K562 (cell line): ENCODE measurements around the gene JPH2. TPM values are rescaled to one million over a fixed set of nuclear protein-coding genes. Genes with fewer than 3 reads are reported as not detected.

Experiments used
- ATAC-seq: fragments of 200-7000 bp; cut with Tn5 transposase; 3 replicates; pipeline ENCODE4 v1.9.1; 2020; ENCODE audit warnings: moderate library complexity
- BruUV-seq: library from RNA; stranded (reverse); fragments of 400-500 nt; replicated peaks from 2 replicates; lab custom pipeline; 2021; lab: Mats Ljungman, UMichigan
- CTCF ChIA-PET: fragments of 300-600 bp; formaldehyde crosslinking; extraction: SDS; loops from one replicate; lab custom pipeline; 2021; ENCODE audit warnings: low intra/inter-chr PET ratio; lab: Yijun Ruan, JAX
- POLR2A ChIA-PET: fragments of 300-600, 350-650 bp; sonication (Branson Sonifier 250); formaldehyde crosslinking; extraction: SDS; loops from one replicate; lab custom pipeline; 2021; ENCODE audit warnings: antibody characterized with exemption, inconsistent platforms; lab: Yijun Ruan, JAX
- DNase-seq, 4 experiments: peaks; one replicate each; pipeline versions ENCODE4 v3.0.0 to v3.0.0-alpha.2; 2011 to 2018; ENCODE audit warnings: low spot score in 3 of 4, mixed read lengths in 3 of 4; ENCODE audit errors: extremely low read depth in 1 of 4
- FAIRE-seq: peaks from 2 replicates; lab custom pipeline; 2011; peaks lifted over from hg19 to GRCh38; lab: Jason Lieb, UNC
- H2AFZ ChIP-seq: 2 replicates; pipeline ENCODE4 v1.6.0; 2011; ENCODE audit warnings: low read depth, low read length, control low read depth, inconsistent platforms
- H3K27ac ChIP-seq: fragments of 200-600 bp; 3 replicates; pipeline ENCODE4 v1.8.0; 2011; ENCODE audit warnings: low read depth, mild to moderate bottlenecking, control low read depth, inconsistent platforms, low read length, moderate library complexity, mixed read lengths; ENCODE audit errors: extremely low read depth
- H3K27me3 ChIP-seq, 2 experiments: fragments of 300-600 bp in 1 of 2; 2 replicates in 1 of 2; 3 replicates in 1 of 2; pipeline versions ENCODE4 v1.6.0 to v1.8.0; 2011; ENCODE audit warnings: inconsistent platforms in 2 of 2, low read length in 2 of 2, mild to moderate bottlenecking in 1 of 2, mixed read lengths in 1 of 2, moderate library complexity in 1 of 2; ENCODE audit not compliant: control insufficient read depth in 2 of 2, insufficient read depth in 2 of 2
- H3K36me3 ChIP-seq: fragments of 300-600 bp; 3 replicates; pipeline ENCODE4 v1.8.0; 2011; ENCODE audit warnings: mild to moderate bottlenecking, low read length, inconsistent platforms; ENCODE audit not compliant: control insufficient read depth, insufficient read depth
- H3K4me1 ChIP-seq, 2 experiments: fragments of 200-600 bp in 1 of 2; replicated peaks in 1 of 2; 2 replicates in 1 of 2; 3 replicates in 1 of 2; pipeline versions ENCODE4 v1.5.1 to v1.8.0; 2011; ENCODE audit warnings: inconsistent platforms in 2 of 2, low read length in 2 of 2, mild to moderate bottlenecking in 1 of 2, mixed read lengths in 1 of 2, moderate library complexity in 1 of 2; ENCODE audit not compliant: control insufficient read depth in 2 of 2, insufficient read depth in 2 of 2
- H3K4me2 ChIP-seq: 2 replicates; pipeline ENCODE4 v1.6.1; 2011; ENCODE audit warnings: low read length, control low read depth, inconsistent platforms, mixed read lengths; ENCODE audit not compliant: insufficient read depth
- H3K4me3 ChIP-seq: fragments of 200-600 bp; sonication (generic), shearing (Covaris generic); 2 replicates; pipeline ENCODE4 v1.5.1; 2016; ENCODE audit warnings: control low read depth, inconsistent platforms
- H3K79me2 ChIP-seq: fragments of 200-600 bp; 3 replicates; pipeline ENCODE4 v1.8.0; 2011; ENCODE audit warnings: low read length, inconsistent platforms; ENCODE audit not compliant: control insufficient read depth, insufficient read depth
- H3K9ac ChIP-seq, 2 experiments: 2 replicates each; pipeline versions ENCODE4 v1.6.0 to v1.6.1; 2011; ENCODE audit warnings: low read depth in 2 of 2, low read length in 2 of 2, control low read depth in 1 of 2, inconsistent platforms in 1 of 2, mild to moderate bottlenecking in 1 of 2, mixed read lengths in 1 of 2; ENCODE audit not compliant: insufficient read depth in 1 of 2
- H3K9me1 ChIP-seq: one replicate; pipeline ENCODE4 v1.6.0; 2011; ENCODE audit warnings: inconsistent platforms, mild to moderate bottlenecking, low read length, moderate library complexity; ENCODE audit not compliant: control insufficient read depth, insufficient read depth
- H3K9me3 ChIP-seq: replicated peaks from 2 replicates; pipeline ENCODE4 v1.5.1; 2011; ENCODE audit warnings: low read depth, low read length, inconsistent platforms; ENCODE audit not compliant: control insufficient read depth, insufficient read depth
- H4K20me1 ChIP-seq: replicated peaks from 2 replicates; pipeline ENCODE4 v1.6.1; 2011; ENCODE audit warnings: low read length, inconsistent platforms, mixed read lengths; ENCODE audit not compliant: control insufficient read depth, insufficient read depth
- CBX3 ChIP-seq, 2 experiments: IDR thresholded peaks; 1 replicate in 1 of 2; 2 replicates in 1 of 2; pipeline ENCODE4 v1.6.1; 2012; ENCODE audit warnings: inconsistent platforms in 2 of 2, low read length in 2 of 2, borderline replicate concordance in 1 of 2, control low read depth in 1 of 2
- CTBP1 ChIP-seq: fragments of 450-650 bp; IDR thresholded peaks from 2 replicates; pipeline ENCODE4 v1.6.1; 2016; ENCODE audit warnings: borderline replicate concordance
- DEAF1 ChIP-seq: fragments of 450-650 bp; formaldehyde crosslinking; IDR thresholded peaks from 2 replicates; pipeline ENCODE4 v1.4.0; 2020; ENCODE audit warnings: mild to moderate bottlenecking, moderate library complexity
- GTF2B ChIP-seq: IDR thresholded peaks from 2 replicates; pipeline ENCODE4 v1.6.1; 2011; ENCODE audit not compliant: insufficient read length; ENCODE audit errors: extremely low read depth
- HINFP ChIP-seq: fragments of 450-650 bp; conservative IDR thresholded peaks from 2 replicates; pipeline ENCODE4 v1.6.1; 2016; ENCODE audit warnings: missing genetic modification characterization, low read depth, mild to moderate bottlenecking, control low read depth, missing compliant biosample characterization
- MEF2D ChIP-seq: conservative IDR thresholded peaks from 2 replicates; pipeline ENCODE4 v1.6.1; 2016; ENCODE audit warnings: low read depth, missing genetic modification characterization, missing compliant biosample characterization
- SMAD1 ChIP-seq: fragments of 150-350 bp; IDR thresholded peaks from 2 replicates; pipeline ENCODE4 v1.6.1; 2014; ENCODE audit warnings: low read length, low read depth; ENCODE audit not compliant: partially characterized antibody
- SMARCA5 ChIP-seq: fragments of 450-650 bp; IDR thresholded peaks from 2 replicates; pipeline ENCODE4 v1.6.1; 2016
- SPI1 ChIP-seq: IDR thresholded peaks from 2 replicates; pipeline ENCODE4 v1.6.1; 2011; ENCODE audit warnings: low read depth, low read length, control low read depth, borderline replicate concordance
- TSC22D4 ChIP-seq: fragments of 450-650 bp; IDR thresholded peaks from 2 replicates; pipeline ENCODE4 v1.6.1; 2016; ENCODE audit warnings: missing genetic modification characterization, missing biosample characterization, control low read depth
- ZFP30 ChIP-seq: fragments of 250-450 bp; sonication (Bioruptor Pico); IDR thresholded peaks from 2 replicates; pipeline ENCODE4 v1.8.0; 2022; ENCODE audit warnings: moderate library complexity, mild to moderate bottlenecking, inconsistent platforms, borderline replicate concordance
- ZNF253 ChIP-seq: fragments of 250-450 bp; sonication (Bioruptor Pico); conservative IDR thresholded peaks from 2 replicates; pipeline ENCODE4 v1.6.1; 2021; ENCODE audit warnings: mild to moderate bottlenecking
- ZNF586 ChIP-seq: fragments of 450-650 bp; formaldehyde crosslinking; conservative IDR thresholded peaks from 2 replicates; pipeline ENCODE4 v1.4.0; 2020; ENCODE audit warnings: mild to moderate bottlenecking, moderate library complexity
- WGBS: fragments of 100-300 bp; shearing (Covaris generic); methylation state at CpG from one replicate; pipeline ENCODE4 v1.1.6; 2016; ENCODE audit warnings: low coverage, mixed read lengths; ENCODE audit not compliant: insufficient coverage; ENCODE audit errors: missing lambda C conversion rate; 5-methylcytosine and 5-hydroxymethylcytosine counted together
- in situ Hi-C: fragments of 300-500 bp; cut with MboI; formaldehyde crosslinking; loops from 4 replicates; pipeline ENCODE4 v1.15.0; 2018; ENCODE audit warnings: inconsistent platforms, mixed read lengths
- intact Hi-C: fragments of 100-400 bp; cut with micrococcal nuclease; formaldehyde crosslinking; loops from 2 replicates; pipeline ENCODE4 v1.14.2; 2022
- polyA plus RNA-seq, 8 experiments: library from polyadenylated mRNA; depleted of rRNA in 4 of 8; stranded (reverse) in 5 of 8; unstranded in 3 of 8; fragments of >200 nt; fragmentation: Nextera tagmentation in 2 of 8; fragmentation: Illumina TruSeq in 1 of 8; extraction: Ambion mirVana in 2 of 8; extraction: Trizol in 1 of 8; gene quantifications; 2 replicates each; pipeline versions ENCODE4 v1.2.1 to v1.2.3, GENCODE V29; 2011 to 2014; ENCODE audit warnings: inconsistent platforms in 1 of 8, missing spikeins in 1 of 8
- total RNA-seq, 7 experiments: library from RNA; depleted of rRNA in 6 of 7; stranded (reverse); fragments of >200 nt in 6 of 7; fragmentation: Illumina TruSeq in 2 of 7; extraction: Trizol in 2 of 7; gene quantifications; 2 replicates each; pipeline versions ENCODE4 v1.2.1 to v1.2.3, GENCODE V29; 2011 to 2021; ENCODE audit warnings: low replicate concordance in 1 of 7
- TF ChIP-seq, protein P1 (sequence below): sonication (generic); formaldehyde crosslinking; IDR thresholded peaks from 2 replicates; pipeline ENCODE4 v1.9.0; 2022; ENCODE audit warnings: mild to moderate bottlenecking, missing genetic modification reagents

JPH2 gene
- total and polyA plus RNA-seq, 9 of the 15 experiments (the other 6 are each of a cell fraction or from before 2014, with no cell fraction given): not detected

- Histone ChIP-seq H3K9me1 (no peaks in the 10 kb centered on the region), H3K27me3 (peaks cover 9 to 37% of the 10 kb centered on the region in 2 experiments; a peak in 4 of 5 replicates), H2AFZ (no peak overlapping the region), H3K9ac (0 out of 4 replicates have a peak overlapping the region, but pooled peaks of 1 of the 2 experiments have one; percentile 15), H3K9me3 (no peaks in the 10 kb centered on the region), H3K27ac (no peak overlapping the region), H3K79me2 (no peaks in the 10 kb centered on the region), H3K4me1 (no peaks in the 10 kb centered on the region), H3K4me2 (no peak overlapping the region), H3K4me3 (no peak overlapping the region), H3K36me3 (no peaks in the 10 kb centered on the region)
- in situ Hi-C loops: no loop called here
- ATAC-seq (no peak), DNase-seq (no peak)
- WGBS: 0% methylated on average over 7 of the region's 7 CpGs
- intact Hi-C loops: no loop called here
- CTCF ChIA-PET: no interaction called here
- POLR2A ChIA-PET: no interaction called here
- no peak for TF ChIP-seq CTBP1
- no peak for TF ChIP-seq SPI1
- no peak for TF ChIP-seq SMARCA5
- no peak for TF ChIP-seq HINFP (tag)
- TF ChIP-seq CBX3 (IDR thresholded peaks at IDR 0.05; ENCODE audit: borderline replicate concordance in 1 of 2, low read length in 2 of 2): no peak
- no peak for TF ChIP-seq MEF2D (tag)
- TF ChIP-seq DEAF1 (CRISPR knock-in tag): no peak
- TF ChIP-seq, protein P1, sequence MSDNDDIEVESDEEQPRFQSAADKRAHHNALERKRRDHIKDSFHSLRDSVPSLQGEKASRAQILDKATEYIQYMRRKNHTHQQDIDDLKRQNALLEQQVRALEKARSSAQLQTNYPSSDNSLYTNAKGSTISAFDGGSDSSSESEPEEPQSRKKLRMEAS (CRISPR knock-in tag): no peak
- no peak for TF ChIP-seq SMAD1
- TF ChIP-seq TSC22D4 (tag): no peak
- no peak for TF ChIP-seq ZNF253 (CRISPR knock-in tag)
- TF ChIP-seq ZNF586: no peak
- no peak for TF ChIP-seq ZFP30 (CRISPR knock-in tag)
- TF ChIP-seq GTF2B: no peak
- TF ChIP-seq, all 486 proteins: peak for 0
- BruUV-seq: no TSS peak
- no peaks in the 10 kb centered on the region; the same call in 1 of the 2 replicates for H4K20me1 ChIP-seq
- FAIRE-seq: no peak
Measured at GRCh38 chr20:44154521-44155001, 32.4 kb downstream of the JPH2 start.
